Panc1 (cell line): ENCODE data around the gene OTOG. TPM values are rescaled to one million over a fixed set of nuclear protein-coding genes. Genes with fewer than 3 reads are reported as not detected.

Experiments used
- ATAC-seq: fragments of 200-7000 bp; cut with Tn5 transposase; 2 replicates; pipeline ENCODE4 v1.9.1; 2020; ENCODE audit warnings: mild to moderate bottlenecking, moderate library complexity
- BruUV-seq: library from RNA; stranded (reverse); fragments of 400-500 nt; replicated peaks from 2 replicates; lab custom pipeline; 2021; lab: Mats Ljungman, UMichigan
- CTCF ChIA-PET: fragments of 300-600 bp; sonication (Branson Sonifier 250); formaldehyde crosslinking; loops from one replicate; lab custom pipeline; 2022; ENCODE audit warnings: antibody characterized with exemption; lab: Charles Lee
- POLR2A ChIA-PET: fragments of 300-600 bp; sonication (Branson Sonifier 250); formaldehyde crosslinking; loops from one replicate; lab custom pipeline; 2022; ENCODE audit warnings: antibody characterized with exemption; lab: Charles Lee
- DNase-seq: peaks from one replicate; pipeline ENCODE4 v3.0.0-alpha.2; 2010; ENCODE audit warnings: low read depth, low spot score
- H3K27ac ChIP-seq: 2 replicates; pipeline ENCODE4 v1.5.1; 2011; ENCODE audit warnings: mild to moderate bottlenecking, low read length, inconsistent platforms
- H3K27me3 ChIP-seq: fragments of 200-500 bp; sonication (Bioruptor generic); 2 replicates; pipeline ENCODE4 v1.6.0; 2014; ENCODE audit warnings: low read length, inconsistent platforms; ENCODE audit not compliant: control insufficient read depth, insufficient read depth
- H3K36me3 ChIP-seq: fragments of 200-500 bp; sonication (Bioruptor generic); 2 replicates; pipeline ENCODE4 v1.5.1; 2014; ENCODE audit warnings: inconsistent platforms, mild to moderate bottlenecking, low read length, moderate library complexity; ENCODE audit not compliant: control insufficient read depth, insufficient read depth
- H3K4me1 ChIP-seq: 2 replicates; pipeline ENCODE4 v1.5.1; 2011; ENCODE audit warnings: inconsistent platforms, mild to moderate bottlenecking, low read length, moderate library complexity; ENCODE audit not compliant: control insufficient read depth, insufficient read depth
- H3K4me3 ChIP-seq, 2 experiments: 2 replicates each; pipeline ENCODE4 v1.5.1; 2011 to 2012; ENCODE audit warnings: low read depth in 2 of 2, low read length in 2 of 2, mild to moderate bottlenecking in 2 of 2, inconsistent platforms in 1 of 2, moderate library complexity in 1 of 2
- H3K9me3 ChIP-seq: fragments of 200-500 bp; sonication (Bioruptor generic); 2 replicates; pipeline ENCODE4 v1.5.1; 2014; ENCODE audit warnings: low read depth, mild to moderate bottlenecking, inconsistent platforms, low read length, moderate library complexity; ENCODE audit not compliant: control insufficient read depth, insufficient read depth
- POLR2AphosphoS5 ChIP-seq: IDR thresholded peaks from 2 replicates; pipeline ENCODE4 v1.6.1; 2012; ENCODE audit warnings: mild to moderate bottlenecking, low read depth, low read length, moderate library complexity
- SIN3A ChIP-seq: IDR thresholded peaks from 2 replicates; pipeline ENCODE4 v1.6.1; 2012; ENCODE audit warnings: low read depth, mild to moderate bottlenecking, low read length, moderate library complexity, borderline replicate concordance; ENCODE audit not compliant: insufficient read depth
- TCF7L2 ChIP-seq: IDR thresholded peaks from 2 replicates; pipeline ENCODE4 v1.6.1; 2011; ENCODE audit warnings: mild to moderate bottlenecking, low read depth, low read length, inconsistent platforms
- in situ Hi-C: cut with HindIII; loops from 2 replicates; pipeline ENCODE4 v1.10.0; 2016; ENCODE audit warnings: low sequenced_read_pairs, low pct_unique_long_range_greater_than_20kb
- intact Hi-C: fragments of 100-400 bp; cut with micrococcal nuclease; formaldehyde crosslinking; loops from one replicate; pipeline ENCODE4 v1.10.0; 2022; ENCODE audit not compliant: unreplicated experiment
- total RNA-seq: library from RNA; stranded (reverse); gene quantifications from one replicate; pipeline ENCODE4 v1.2.1, GENCODE V29; 2021; ENCODE audit not compliant: unreplicated experiment
- TF ChIP-seq, protein P1 (sequence below): fragments of 450-650 bp; IDR thresholded peaks from 2 replicates; pipeline ENCODE4 v1.5.1; 2017; ENCODE audit warnings: mild to moderate bottlenecking
- TF ChIP-seq, protein P2 (sequence below), 2 experiments: IDR thresholded peaks; 2 replicates each; pipeline ENCODE4 v1.6.1; 2011 to 2012; ENCODE audit warnings: low read depth in 2 of 2, control low read depth in 1 of 2, low read length in 1 of 2, mild to moderate bottlenecking in 1 of 2, moderate library complexity in 1 of 2; ENCODE audit not compliant: insufficient read depth in 1 of 2

OTOG gene
- total RNA-seq, 1 experiment from 2014 or later: not detected

DNA sequence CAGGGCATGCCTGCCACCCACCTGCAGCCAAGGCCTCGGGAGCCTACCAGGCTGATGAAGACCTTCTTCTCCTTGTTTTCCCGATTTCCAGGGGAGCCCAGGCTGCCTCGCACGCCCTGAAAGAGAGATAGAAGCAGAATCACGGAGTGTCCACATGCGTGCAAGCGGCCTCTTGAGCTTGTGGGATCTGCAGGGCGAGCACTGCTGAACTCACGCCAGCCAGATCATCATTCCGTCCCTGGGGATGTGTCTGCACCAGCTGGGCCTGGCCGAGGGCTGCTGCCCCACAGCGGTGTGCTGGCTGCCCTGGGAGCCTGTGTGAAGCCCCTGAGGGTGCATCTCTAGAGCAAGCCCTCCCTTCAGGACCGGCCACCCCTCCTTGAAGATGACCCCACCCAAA is 20.7 kb upstream of the OTOG start:
- no TSS peak for BruUV-seq
- no peak for ATAC-seq
- POLR2A ChIA-PET: interaction anchor here (0.6 kb wide), 1 partner anchor 138 kb away, joined by 3 read pairs; the partner anchor contains the start of gene KCNJ11
- no peak overlapping the region for H3K4me3 ChIP-seq
- H3K27ac ChIP-seq: no peak overlapping the region
- H3K36me3 ChIP-seq: no peaks in the 10 kb centered on the region
- TF ChIP-seq TCF7L2 (no peak), POLR2AphosphoS5 (no peak), SIN3A (no peak)
- TF ChIP-seq, protein P1, sequence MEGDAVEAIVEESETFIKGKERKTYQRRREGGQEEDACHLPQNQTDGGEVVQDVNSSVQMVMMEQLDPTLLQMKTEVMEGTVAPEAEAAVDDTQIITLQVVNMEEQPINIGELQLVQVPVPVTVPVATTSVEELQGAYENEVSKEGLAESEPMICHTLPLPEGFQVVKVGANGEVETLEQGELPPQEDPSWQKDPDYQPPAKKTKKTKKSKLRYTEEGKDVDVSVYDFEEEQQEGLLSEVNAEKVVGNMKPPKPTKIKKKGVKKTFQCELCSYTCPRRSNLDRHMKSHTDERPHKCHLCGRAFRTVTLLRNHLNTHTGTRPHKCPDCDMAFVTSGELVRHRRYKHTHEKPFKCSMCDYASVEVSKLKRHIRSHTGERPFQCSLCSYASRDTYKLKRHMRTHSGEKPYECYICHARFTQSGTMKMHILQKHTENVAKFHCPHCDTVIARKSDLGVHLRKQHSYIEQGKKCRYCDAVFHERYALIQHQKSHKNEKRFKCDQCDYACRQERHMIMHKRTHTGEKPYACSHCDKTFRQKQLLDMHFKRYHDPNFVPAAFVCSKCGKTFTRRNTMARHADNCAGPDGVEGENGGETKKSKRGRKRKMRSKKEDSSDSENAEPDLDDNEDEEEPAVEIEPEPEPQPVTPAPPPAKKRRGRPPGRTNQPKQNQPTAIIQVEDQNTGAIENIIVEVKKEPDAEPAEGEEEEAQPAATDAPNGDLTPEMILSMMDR: no peak
- TF ChIP-seq, protein P2, sequence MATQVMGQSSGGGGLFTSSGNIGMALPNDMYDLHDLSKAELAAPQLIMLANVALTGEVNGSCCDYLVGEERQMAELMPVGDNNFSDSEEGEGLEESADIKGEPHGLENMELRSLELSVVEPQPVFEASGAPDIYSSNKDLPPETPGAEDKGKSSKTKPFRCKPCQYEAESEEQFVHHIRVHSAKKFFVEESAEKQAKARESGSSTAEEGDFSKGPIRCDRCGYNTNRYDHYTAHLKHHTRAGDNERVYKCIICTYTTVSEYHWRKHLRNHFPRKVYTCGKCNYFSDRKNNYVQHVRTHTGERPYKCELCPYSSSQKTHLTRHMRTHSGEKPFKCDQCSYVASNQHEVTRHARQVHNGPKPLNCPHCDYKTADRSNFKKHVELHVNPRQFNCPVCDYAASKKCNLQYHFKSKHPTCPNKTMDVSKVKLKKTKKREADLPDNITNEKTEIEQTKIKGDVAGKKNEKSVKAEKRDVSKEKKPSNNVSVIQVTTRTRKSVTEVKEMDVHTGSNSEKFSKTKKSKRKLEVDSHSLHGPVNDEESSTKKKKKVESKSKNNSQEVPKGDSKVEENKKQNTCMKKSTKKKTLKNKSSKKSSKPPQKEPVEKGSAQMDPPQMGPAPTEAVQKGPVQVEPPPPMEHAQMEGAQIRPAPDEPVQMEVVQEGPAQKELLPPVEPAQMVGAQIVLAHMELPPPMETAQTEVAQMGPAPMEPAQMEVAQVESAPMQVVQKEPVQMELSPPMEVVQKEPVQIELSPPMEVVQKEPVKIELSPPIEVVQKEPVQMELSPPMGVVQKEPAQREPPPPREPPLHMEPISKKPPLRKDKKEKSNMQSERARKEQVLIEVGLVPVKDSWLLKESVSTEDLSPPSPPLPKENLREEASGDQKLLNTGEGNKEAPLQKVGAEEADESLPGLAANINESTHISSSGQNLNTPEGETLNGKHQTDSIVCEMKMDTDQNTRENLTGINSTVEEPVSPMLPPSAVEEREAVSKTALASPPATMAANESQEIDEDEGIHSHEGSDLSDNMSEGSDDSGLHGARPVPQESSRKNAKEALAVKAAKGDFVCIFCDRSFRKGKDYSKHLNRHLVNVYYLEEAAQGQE (IDR thresholded peaks at IDR 0.05; ENCODE audit: insufficient read depth in 1 of 2, low read depth in 2 of 2, low read length in 1 of 2): no peak
- H3K9me3 ChIP-seq: no peaks in the 10 kb centered on the region
- CTCF ChIA-PET: no interaction called here
- in situ Hi-C loops: no loop called here
- intact Hi-C loops: no loop called here
- no peaks in the 10 kb centered on the region; the same call in 1 of the 2 replicates for H3K27me3 ChIP-seq
- no peaks in the 10 kb centered on the region for H3K4me1 ChIP-seq
- no peak for DNase-seq

DNA sequence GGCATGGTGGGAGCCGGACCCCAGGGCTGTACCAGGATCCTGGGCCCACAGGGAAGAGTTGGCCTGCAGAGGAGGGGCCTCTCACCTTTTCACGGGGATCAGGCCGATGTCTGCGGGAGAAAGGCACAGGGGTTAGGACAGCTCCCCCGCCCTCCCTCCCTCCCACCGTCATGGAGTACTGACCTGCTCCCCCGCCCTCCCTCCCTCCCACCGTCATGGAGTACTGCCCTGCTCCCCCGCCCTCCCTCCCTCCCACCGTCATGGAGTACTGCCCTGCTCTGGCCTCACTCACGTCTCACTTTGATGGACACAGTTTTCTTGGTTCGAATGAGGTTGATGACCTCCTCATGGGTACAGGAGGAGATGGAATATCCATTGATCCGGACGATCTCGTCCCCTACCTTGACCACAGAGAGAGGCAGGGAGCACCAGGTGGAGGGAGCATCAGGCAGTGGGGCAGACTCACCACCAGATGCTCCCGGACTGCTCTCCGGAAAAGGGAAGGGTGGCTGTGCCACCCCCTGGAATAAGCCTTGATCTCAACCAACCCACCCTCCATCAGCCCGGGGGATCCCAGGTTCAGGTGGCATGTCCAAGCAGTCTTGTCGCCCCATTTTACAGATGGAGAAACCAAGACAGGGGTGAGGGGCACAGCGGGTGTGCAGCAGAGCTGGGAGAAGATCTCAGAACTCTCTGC is 20.0 kb upstream of the OTOG start:
- H3K4me1 ChIP-seq: no peaks in the 10 kb centered on the region
- TF ChIP-seq, protein P1: no peak
- TF ChIP-seq SIN3A (no peak), TCF7L2 (no peak), POLR2AphosphoS5 (no peak)
- TF ChIP-seq, protein P2 (IDR thresholded peaks at IDR 0.05; ENCODE audit: insufficient read depth in 1 of 2, low read depth in 2 of 2, low read length in 1 of 2): no peak
- POLR2A ChIA-PET: interaction anchor here (0.6 kb wide), 1 partner anchor 139 kb away, joined by 3 read pairs; the partner anchor contains the start of gene KCNJ11
- no peaks in the 10 kb centered on the region for H3K36me3 ChIP-seq
- no TSS peak for BruUV-seq
- H3K4me3 ChIP-seq: no peak overlapping the region
- no peaks in the 10 kb centered on the region; the same call in 1 of the 2 replicates for H3K27me3 ChIP-seq
- H3K27ac ChIP-seq: no peak overlapping the region
- DNase-seq: no peak
- no peaks in the 10 kb centered on the region for H3K9me3 ChIP-seq
- CTCF ChIA-PET: interaction anchor here (1.1 to 2.1 kb wide), 2 partner anchors 8 to 143 kb away, joined by 3 to 16 read pairs; no protein-coding TSS in a partner anchor
- intact Hi-C loops (no loop called here), in situ Hi-C loops (no loop called here)
- no peak for ATAC-seq
